K562 (cell line): Measurements from ENCODE around the gene CCDC124. TPM values are rescaled to one million over a fixed set of nuclear protein-coding genes. Genes with fewer than 3 reads are reported as not detected.

Source experiments
- CGGBP1 ChIP-seq: fragments of 250-450 bp; sonication (Bioruptor Pico); IDR thresholded peaks from 2 replicates; pipeline ENCODE4 v1.9.0; 2021; ENCODE audit warnings: mild to moderate bottlenecking
- CREB5 ChIP-seq: fragments of 250-450 bp; sonication (Bioruptor Pico); IDR thresholded peaks from 2 replicates; pipeline ENCODE4 v1.5.0; 2020; ENCODE audit warnings: mild to moderate bottlenecking
- GTF2F1 ChIP-seq: IDR thresholded peaks from 2 replicates; pipeline ENCODE4 v1.6.1; 2011; ENCODE audit warnings: low read depth, low read length, improper control_type of control experiment
- LEF1 ChIP-seq: fragments of 450-650 bp; IDR thresholded peaks from 2 replicates; pipeline ENCODE4 v1.6.1; 2016; ENCODE audit warnings: mild to moderate bottlenecking
- MBD1 ChIP-seq: fragments of 250-450 bp; sonication (Bioruptor Pico); IDR thresholded peaks from 2 replicates; pipeline ENCODE4 v1.8.0; 2022; ENCODE audit warnings: inconsistent platforms
- MITF ChIP-seq: IDR thresholded peaks from 2 replicates; pipeline ENCODE4 v1.6.1; 2014; ENCODE audit warnings: antibody characterized with exemption
- ZBTB17 ChIP-seq: fragments of 450-650 bp; formaldehyde crosslinking; IDR thresholded peaks from 2 replicates; pipeline ENCODE4 v1.4.0; 2020; ENCODE audit warnings: mild to moderate bottlenecking
- ZKSCAN8 ChIP-seq: fragments of 200-800 bp; sonication (Bioruptor generic); IDR thresholded peaks from 2 replicates; pipeline ENCODE4 v1.6.1; 2016; ENCODE audit warnings: missing genetic modification characterization, missing compliant biosample characterization
- ZNF24 ChIP-seq: fragments of 450-650 bp; IDR thresholded peaks from 2 replicates; pipeline ENCODE4 v1.6.1; 2016
- ZNF316 ChIP-seq: fragments of 450-650 bp; IDR thresholded peaks from 2 replicates; pipeline ENCODE4 v1.6.1; 2016
- ZNF79 ChIP-seq: fragments of 250-450 bp; sonication (Bioruptor Pico); IDR thresholded peaks from 2 replicates; pipeline ENCODE4 v1.4.0; 2020; ENCODE audit warnings: low read depth, mild to moderate bottlenecking, moderate library complexity
- polyA plus RNA-seq, 8 experiments: library from polyadenylated mRNA; depleted of rRNA in 4 of 8; stranded (reverse) in 5 of 8; unstranded in 3 of 8; fragments of >200 nt; fragmentation: Nextera tagmentation in 2 of 8; fragmentation: Illumina TruSeq in 1 of 8; extraction: Ambion mirVana in 2 of 8; extraction: Trizol in 1 of 8; gene quantifications; 2 replicates each; pipeline versions ENCODE4 v1.2.1 to v1.2.3, GENCODE V29; 2011 to 2014; ENCODE audit warnings: inconsistent platforms in 1 of 8, missing spikeins in 1 of 8
- total RNA-seq, 7 experiments: library from RNA; depleted of rRNA in 6 of 7; stranded (reverse); fragments of >200 nt in 6 of 7; fragmentation: Illumina TruSeq in 2 of 7; extraction: Trizol in 2 of 7; gene quantifications; 2 replicates each; pipeline versions ENCODE4 v1.2.1 to v1.2.3, GENCODE V29; 2011 to 2021; ENCODE audit warnings: low replicate concordance in 1 of 7

Gene CCDC124
- total and polyA plus RNA-seq, 9 of the 15 experiments (the other 6 are each of a cell fraction or from before 2014, with no cell fraction given) = 5.8 to 234 (median 40.1) TPM

- TF ChIP-seq MBD1 (CRISPR knock-in tag) = peak; percentile 95
- TF ChIP-seq CREB5 (CRISPR knock-in tag) = no peak
- TF ChIP-seq ZNF316 = no peak
- TF ChIP-seq CGGBP1 = no peak
- TF ChIP-seq GTF2F1 = 0 out of 2 replicates have a peak, but pooled peaks have one; percentile 37
- TF ChIP-seq ZBTB17 (CRISPR knock-in tag) = peak; percentile 84
- no peak for TF ChIP-seq LEF1
- TF ChIP-seq ZKSCAN8 (CRISPR knock-in tag) = peak; percentile 87
- peak; percentile 66; the same call in 1 of the 2 replicates for TF ChIP-seq ZNF24
- TF ChIP-seq MITF = peak; percentile 51; the same call in 1 of the 2 replicates
- TF ChIP-seq ZNF79 (CRISPR knock-in tag) = peak; percentile 78; the same call in 1 of the 2 replicates
Measured at GRCh38 chr19:17932485-17933338, at the start of gene CCDC124 (continued).
